Fibroblast of villous mesenchyme (primary cell): ENCODE results near the gene TUBE1. TPM values are rescaled to one million over a fixed set of nuclear protein-coding genes. Genes with fewer than 3 reads are reported as not detected.

Experiments used
- DNase-seq: peaks from one replicate; pipeline ENCODE4 v3.0.0-alpha.2; 2010; ENCODE audit warnings: low read depth
- H3K4me3 ChIP-seq: 2 replicates; pipeline ENCODE4 v1.5.1; 2011; ENCODE audit warnings: low read depth, mild to moderate bottlenecking, low read length
- total RNA-seq: library from RNA; depleted of rRNA; stranded (reverse); fragments of >200 nt; gene quantifications from 2 replicates; pipeline ENCODE4 v1.2.3, GENCODE V29; 2012
- TF ChIP-seq, protein P1 (sequence below): IDR thresholded peaks from 2 replicates; pipeline ENCODE4 v1.5.1; 2012; ENCODE audit warnings: low read depth, mild to moderate bottlenecking, low read length; ENCODE audit not compliant: insufficient read depth

TUBE1 gene
- total RNA-seq, 1 donor = 31.5 TPM

DNA sequence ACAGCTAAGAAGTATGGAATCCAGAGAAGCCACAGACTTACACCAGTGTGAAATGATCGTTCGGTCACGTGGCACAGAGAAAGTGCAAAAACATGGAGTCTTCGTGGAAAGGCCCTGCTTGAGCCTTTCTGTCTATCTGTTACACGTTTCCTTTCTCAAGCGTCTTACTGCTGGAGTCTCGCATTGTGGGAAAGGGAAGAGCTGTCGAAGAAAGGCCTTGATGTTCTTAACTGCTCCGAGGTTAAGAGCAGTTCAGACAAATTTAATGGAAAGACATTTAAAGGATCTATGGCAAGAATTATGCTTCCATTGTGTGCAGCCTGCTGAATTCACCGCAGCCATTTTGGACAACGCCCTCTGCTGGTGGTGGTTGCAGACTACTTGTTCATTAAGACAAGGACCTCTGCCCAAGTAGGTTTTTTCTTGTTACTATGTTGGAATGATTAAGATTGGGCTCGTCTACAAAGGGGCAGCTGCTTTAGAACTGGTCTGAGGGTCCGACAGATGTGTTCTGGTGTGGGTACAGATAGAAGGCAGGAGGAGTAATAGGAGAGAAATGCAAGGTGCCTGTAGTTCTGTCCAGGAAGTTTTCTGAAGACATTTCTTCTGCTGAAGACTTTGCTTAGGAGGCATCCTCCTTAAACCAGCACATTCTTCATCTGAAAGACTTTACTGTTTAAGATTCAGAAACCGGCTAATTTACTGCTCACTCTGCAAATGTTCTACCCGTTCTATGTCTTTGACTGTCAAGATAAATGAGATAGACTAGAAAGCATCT is 58.0 kb downstream of the TUBE1 start:
- DNase-seq = peak; percentile 80
- TF ChIP-seq, protein P1, sequence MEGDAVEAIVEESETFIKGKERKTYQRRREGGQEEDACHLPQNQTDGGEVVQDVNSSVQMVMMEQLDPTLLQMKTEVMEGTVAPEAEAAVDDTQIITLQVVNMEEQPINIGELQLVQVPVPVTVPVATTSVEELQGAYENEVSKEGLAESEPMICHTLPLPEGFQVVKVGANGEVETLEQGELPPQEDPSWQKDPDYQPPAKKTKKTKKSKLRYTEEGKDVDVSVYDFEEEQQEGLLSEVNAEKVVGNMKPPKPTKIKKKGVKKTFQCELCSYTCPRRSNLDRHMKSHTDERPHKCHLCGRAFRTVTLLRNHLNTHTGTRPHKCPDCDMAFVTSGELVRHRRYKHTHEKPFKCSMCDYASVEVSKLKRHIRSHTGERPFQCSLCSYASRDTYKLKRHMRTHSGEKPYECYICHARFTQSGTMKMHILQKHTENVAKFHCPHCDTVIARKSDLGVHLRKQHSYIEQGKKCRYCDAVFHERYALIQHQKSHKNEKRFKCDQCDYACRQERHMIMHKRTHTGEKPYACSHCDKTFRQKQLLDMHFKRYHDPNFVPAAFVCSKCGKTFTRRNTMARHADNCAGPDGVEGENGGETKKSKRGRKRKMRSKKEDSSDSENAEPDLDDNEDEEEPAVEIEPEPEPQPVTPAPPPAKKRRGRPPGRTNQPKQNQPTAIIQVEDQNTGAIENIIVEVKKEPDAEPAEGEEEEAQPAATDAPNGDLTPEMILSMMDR = peak; percentile 83
- no peak overlapping the region for H3K4me3 ChIP-seq

DNA sequence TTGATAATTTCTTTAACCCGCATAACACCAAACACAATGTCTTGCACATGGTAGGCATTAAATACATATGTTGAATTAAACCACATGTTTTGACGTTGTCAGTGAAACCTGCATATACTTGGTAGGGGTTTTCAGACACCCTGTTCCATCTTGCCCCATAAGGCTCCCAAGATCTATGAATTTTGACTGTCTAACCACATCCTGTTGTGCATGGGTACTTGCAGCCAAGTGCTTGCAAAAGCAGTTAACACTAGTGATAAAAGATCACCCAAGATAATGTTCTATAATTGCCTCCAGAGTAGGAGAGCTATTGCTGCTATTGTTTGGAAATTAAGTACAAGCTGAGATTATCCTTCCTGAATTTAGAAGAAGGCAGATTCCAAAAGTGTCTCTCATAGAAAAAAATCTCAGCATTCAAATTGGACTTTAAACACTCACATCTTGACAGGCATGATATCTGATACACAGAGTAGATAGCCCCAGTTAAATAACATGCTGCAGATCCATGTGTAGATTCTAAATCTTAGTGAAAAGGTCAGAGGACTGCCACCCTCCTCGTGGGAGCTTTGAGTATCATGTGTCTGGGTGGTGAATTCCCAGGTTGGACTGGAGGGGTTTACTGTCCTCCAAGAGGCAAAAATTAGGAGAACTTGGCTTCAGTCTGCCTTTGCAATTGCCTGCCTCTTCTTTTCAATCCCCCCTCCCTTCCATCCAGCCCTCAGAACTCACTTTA is 59.2 kb downstream of the TUBE1 start:
- no peak overlapping the region for H3K4me3 ChIP-seq
- DNase-seq = peak; percentile 83
- TF ChIP-seq, protein P1 = no peak

DNA sequence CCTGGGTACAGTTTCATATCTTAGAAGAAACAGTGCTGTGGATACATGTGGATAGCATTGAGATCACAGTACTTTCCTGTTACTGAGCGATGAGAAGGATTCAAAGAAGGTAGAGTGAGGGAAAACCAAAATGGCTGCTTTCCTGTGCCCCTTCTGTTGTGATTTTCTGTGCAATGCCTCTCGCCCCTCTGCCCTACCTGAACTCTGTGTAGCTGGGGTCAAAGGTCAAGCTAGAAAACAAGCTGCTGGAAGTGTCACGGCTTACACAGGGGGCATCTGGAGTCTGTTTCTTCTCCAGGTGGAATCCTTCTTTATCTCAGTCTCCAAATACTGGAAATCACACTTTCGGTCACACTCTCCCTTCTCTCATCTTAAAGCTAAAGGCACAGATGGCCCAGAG is 60.3 kb downstream of the TUBE1 start:
- no peak overlapping the region for H3K4me3 ChIP-seq
- DNase-seq = no peak
- TF ChIP-seq, protein P1 = no peak

DNA sequence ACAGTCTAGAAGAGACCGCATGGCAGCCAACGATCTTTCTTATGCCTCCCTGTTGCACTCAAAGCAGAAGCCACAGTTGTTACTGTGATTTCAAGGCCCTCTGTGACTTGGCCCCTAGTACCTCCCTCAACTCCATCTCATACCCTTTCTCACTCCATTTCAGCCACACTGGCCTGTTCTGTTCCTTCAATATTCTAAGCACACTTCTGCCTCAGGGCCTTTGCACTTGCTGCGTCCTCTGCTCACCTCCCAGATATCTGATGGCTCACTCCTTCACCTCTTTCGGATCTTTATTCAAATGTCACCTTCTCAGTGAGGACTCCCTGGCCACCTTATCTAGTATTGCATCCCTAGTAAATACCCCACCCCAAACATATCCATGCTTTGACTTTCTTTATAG is 62.8 kb downstream of the TUBE1 start:
- DNase-seq = no peak
- TF ChIP-seq, protein P1 = no peak
- H3K4me3 ChIP-seq = no peak overlapping the region

DNA sequence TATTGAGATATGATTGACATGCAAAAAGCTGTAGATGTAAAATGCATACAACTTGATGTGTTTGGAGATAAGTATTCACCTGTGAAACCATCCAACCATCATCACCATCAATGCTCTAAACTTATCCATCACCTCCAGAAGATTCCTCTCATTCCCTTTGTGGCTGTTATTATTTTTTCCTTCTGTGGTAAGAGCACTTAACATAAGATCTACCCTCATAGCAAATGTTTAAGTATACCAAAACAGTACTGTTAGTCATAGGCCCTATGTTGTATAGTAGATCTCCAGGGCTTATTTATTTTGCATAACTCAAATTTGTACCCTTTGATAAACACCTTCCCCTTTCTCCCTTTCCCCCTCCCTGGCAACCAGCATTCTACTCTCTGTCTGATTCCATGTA is 64.5 kb downstream of the TUBE1 start:
- no peak overlapping the region for H3K4me3 ChIP-seq
- TF ChIP-seq, protein P1 = no peak
- DNase-seq = no peak

DNA sequence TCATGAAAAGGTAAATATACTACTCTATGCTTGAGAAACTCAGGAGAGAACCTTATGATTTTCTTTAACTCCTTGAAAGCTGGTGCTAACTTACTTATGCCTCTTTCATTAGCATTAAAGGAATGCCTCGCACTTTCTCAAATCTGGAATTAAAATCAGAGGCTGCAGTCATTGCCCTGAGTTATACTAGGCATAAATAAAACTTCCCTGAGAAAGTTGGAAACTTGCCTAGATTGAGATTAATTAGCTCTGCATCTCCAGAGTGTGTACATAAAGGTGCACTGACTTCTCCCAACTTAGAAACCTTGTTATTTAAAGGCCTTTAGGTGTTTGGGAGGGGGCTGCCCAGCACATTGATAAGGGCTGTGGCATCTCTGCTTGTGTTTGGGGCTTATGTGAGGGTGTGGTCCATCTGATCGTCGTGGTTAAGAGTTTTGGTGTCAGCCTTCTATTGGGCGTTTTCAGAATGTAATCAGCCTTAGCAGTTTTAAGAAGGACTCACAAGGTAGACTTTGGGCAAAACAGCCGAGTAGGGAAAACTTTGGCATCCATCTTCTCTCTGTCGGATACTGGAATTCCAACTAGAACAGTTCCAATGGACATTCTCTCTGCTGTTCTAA is 65.5 kb downstream of the TUBE1 start:
- no peak overlapping the region for H3K4me3 ChIP-seq
- DNase-seq = no peak
- TF ChIP-seq, protein P1 = no peak

Other genes with a start within 250 kb of the TUBE1 start
- gene FYN, start 214.0 kb downstream of the TUBE1 start, total RNA-seq = 26.8 and 35.1 TPM in 2 replicates
- not detected in 2 replicates for gene CCN6, start 33.4 kb downstream of the TUBE1 start, total RNA-seq
- 8.6 and 18.0 TPM in 2 replicates for gene FAM229B, start 109 bp upstream of the TUBE1 start, total RNA-seq
- gene LAMA4, start 167.1 kb upstream of the TUBE1 start, total RNA-seq = 197 and 481 TPM in 2 replicates